Epithelial cell of esophagus (primary cell): ENCODE results near the gene MYO1F.
"Not testable (repeated sequence)": the region's sequence is repeated elsewhere in the genome, so short reads cannot be mapped to it uniquely, and the experiment has no call there.

Experiments used
- DNase-seq: peaks from one replicate; pipeline ENCODE4 v3.0.0; 2010; ENCODE audit warnings: low read depth
- H3K4me3 ChIP-seq: 2 replicates; pipeline ENCODE4 v1.5.1; 2011; ENCODE audit warnings: mild to moderate bottlenecking, low read length, control low read depth
- CTCF ChIP-seq: IDR thresholded peaks from 2 replicates; pipeline ENCODE4 v1.5.1; 2011; ENCODE audit warnings: low read depth, mild to moderate bottlenecking, low read length, control low read depth, inconsistent platforms; ENCODE audit not compliant: insufficient read depth; ENCODE audit errors: missing control alignments

MYO1F gene

DNA sequence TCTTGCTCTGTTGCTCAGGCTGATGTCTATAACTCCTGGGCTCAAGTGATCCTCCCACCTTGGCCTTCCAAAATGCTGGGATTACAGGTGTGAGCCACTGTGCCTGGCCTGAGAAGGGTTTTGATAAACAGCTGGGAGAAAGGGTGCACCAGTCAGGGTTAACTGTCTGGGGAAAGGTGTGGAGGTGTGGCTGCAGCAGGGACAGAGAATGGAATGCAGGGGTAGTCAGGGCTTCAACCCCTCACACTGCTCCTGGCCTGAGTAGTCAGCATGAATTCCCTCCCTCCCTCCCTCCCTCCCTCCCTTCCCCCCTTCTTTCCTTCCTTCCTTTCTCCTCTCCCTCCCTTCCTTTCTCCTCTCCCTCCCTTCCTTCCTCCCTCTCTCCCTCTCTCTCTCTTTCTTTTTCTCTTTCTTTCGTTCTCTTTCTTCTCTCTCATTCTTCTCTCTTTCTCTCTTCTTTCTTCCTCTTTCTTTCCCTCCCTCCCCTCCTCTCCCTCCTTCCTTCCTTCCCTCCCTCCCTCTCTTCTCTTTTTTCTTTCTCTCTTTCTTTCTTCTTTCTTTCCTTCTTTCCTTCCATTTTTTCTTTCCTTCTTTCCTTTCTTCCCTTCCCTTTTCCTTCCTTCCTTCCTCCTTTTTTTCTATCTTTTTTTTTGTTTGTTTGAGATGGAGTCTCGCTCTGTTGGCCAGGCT lies 16.0 kb downstream of the MYO1F start:
- H3K4me3 ChIP-seq, result no peak overlapping the region
- DNase-seq, result no peak
- no peak for TF ChIP-seq CTCF

DNA sequence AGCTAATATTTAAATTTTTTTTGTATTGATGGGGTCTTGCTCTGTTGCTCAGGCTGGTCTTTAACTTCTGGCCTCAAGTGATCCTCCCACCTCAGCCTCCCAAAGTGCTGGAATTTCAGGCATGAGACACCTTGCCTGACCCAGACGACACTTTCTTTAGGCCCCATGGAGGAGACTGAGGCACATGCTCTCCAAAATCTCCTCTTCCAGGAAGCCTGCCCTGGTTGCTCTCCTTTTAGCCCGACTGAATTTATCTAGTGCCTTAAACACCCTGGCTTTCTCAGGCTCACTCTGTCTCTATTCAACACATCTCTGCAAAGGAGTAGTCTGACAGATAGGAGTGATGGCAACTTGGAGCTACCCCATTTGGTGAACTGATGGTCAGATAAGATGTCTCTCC lies 18.9 kb downstream of the MYO1F start:
- H3K4me3 ChIP-seq, result no peak overlapping the region

DNA sequence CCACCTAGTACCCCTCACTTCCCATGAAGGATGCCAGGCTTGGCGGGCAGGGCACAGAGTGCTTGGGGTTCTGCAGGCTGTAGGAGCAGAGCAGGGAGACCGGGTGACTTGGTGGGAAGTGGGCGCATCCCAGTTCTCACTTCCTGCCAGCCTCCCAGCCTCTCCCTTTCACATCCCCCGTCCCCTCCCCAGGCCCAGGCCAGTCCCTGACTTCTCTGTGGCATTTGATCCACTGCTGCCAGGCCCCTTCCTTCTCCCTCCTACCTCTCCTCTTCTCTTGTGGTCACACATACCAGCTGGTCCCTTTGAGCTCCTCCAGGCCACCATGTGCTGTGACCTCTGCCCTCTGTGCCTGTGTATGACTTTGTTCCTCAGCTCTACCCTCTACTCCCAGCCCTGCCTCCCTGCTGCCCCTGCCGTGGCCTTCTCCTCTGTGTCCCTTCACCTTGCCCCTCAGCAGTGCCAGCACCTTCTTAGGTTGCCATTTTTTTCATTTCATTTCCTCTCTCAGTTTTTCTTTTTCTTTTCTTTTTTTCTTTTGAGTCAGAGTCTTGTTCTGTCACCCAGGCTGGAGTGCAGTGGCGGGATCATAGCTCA lies 19.5 kb downstream of the MYO1F start:
- DNase-seq, result no peak

More for the DNA sequence above, 18.9 kb downstream of the MYO1F start:
- TF ChIP-seq CTCF, result no peak
- DNase-seq, result no peak

GRCh38 chr19:8553729-8554128 lies 23.5 kb downstream of the MYO1F start:
- not testable (repeated sequence) for H3K4me3 ChIP-seq, DNase-seq

More for the DNA sequence above, 19.5 kb downstream of the MYO1F start:
- no peak for TF ChIP-seq CTCF
- no peak overlapping the region for H3K4me3 ChIP-seq

DNA sequence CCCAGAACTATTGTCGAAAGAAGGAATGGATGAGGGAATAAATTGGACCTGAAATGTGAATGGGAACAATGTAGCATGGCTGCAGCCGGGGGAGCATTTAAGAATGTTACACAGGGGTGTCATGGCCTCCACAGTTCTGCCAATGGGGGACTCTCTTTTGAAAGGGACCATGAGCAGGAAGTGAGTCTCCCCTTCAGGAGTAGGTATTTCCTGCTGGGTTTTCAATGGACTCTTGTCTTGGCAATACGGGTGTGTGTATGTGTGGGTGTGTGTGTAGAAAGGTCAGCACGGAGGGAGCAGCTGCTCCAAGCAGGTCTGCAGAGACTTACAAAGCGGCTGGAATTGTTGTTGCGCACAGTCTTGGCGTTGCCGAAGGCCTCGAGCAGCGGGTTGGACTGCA lies 24.4 kb downstream of the MYO1F start:
- no peak for DNase-seq
- no peak overlapping the region for H3K4me3 ChIP-seq
- TF ChIP-seq CTCF, result no peak

GRCh38 chr19:8550070-8550469 lies 27.2 kb downstream of the MYO1F start:
- no peak overlapping the region for H3K4me3 ChIP-seq
- DNase-seq, result no peak
- no peak for TF ChIP-seq CTCF

DNA sequence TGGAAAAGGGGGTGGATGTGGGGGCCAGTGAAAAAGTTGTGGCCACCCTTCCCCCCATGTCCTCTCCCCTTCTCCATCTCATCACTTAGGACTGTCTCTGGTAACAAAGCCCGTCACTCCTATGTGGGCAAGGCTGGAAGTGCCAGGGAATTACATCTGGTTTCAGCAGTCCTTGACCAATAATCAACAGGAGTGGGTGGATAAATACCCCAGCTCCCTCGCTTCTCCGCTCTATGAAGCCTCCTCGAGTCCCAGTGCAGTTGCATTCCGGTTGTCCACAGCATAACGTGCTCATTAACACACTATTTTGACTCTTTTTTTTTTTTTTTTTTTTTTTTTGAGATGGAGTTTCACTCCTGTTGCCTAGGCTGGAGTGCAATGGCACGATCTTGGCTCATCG lies 31.5 kb downstream of the MYO1F start:
- no peak overlapping the region for H3K4me3 ChIP-seq
- TF ChIP-seq CTCF, result no peak
- no peak for DNase-seq
